Fibroblast of mammary gland (primary cell): Measurements from ENCODE around the gene MXD1.

Experiments used
- DNase-seq: peaks from one replicate; pipeline ENCODE4 v3.0.0-alpha.2; 2010; ENCODE audit warnings: low read depth
- H3K4me3 ChIP-seq: 2 replicates; pipeline ENCODE4 v1.5.1; 2011; ENCODE audit warnings: low read depth, mild to moderate bottlenecking, low read length, moderate library complexity; ENCODE audit not compliant: control insufficient read depth
- TF ChIP-seq, protein P1 (sequence below): conservative IDR thresholded peaks from 2 replicates; pipeline ENCODE4 v1.5.1; 2011; ENCODE audit warnings: low read depth, low read length, inconsistent platforms; ENCODE audit not compliant: control insufficient read depth, insufficient read depth

MXD1 gene

DNA sequence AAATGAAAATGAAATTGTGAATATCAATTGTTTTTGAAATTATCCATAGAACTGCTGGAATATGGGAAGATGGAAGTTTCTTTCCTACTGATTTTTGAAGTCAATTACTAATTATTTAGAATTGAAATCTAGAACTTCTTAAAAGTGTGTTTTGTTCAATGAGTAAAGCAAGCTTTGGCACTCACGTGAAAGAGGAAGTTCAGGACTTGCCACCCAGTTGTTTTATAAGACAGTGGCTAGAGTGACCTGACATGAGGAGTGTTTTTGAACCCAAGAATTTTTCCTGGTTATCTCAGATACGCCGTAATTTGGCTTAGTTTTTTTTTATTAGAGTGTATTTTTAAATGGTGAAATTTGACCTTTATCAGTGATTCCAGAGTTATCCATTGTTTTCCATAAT is 3.5 kb downstream of the MXD1 start:
- TF ChIP-seq, protein P1, sequence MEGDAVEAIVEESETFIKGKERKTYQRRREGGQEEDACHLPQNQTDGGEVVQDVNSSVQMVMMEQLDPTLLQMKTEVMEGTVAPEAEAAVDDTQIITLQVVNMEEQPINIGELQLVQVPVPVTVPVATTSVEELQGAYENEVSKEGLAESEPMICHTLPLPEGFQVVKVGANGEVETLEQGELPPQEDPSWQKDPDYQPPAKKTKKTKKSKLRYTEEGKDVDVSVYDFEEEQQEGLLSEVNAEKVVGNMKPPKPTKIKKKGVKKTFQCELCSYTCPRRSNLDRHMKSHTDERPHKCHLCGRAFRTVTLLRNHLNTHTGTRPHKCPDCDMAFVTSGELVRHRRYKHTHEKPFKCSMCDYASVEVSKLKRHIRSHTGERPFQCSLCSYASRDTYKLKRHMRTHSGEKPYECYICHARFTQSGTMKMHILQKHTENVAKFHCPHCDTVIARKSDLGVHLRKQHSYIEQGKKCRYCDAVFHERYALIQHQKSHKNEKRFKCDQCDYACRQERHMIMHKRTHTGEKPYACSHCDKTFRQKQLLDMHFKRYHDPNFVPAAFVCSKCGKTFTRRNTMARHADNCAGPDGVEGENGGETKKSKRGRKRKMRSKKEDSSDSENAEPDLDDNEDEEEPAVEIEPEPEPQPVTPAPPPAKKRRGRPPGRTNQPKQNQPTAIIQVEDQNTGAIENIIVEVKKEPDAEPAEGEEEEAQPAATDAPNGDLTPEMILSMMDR = no peak
- no peak overlapping the region for H3K4me3 ChIP-seq
- DNase-seq = no peak

DNA sequence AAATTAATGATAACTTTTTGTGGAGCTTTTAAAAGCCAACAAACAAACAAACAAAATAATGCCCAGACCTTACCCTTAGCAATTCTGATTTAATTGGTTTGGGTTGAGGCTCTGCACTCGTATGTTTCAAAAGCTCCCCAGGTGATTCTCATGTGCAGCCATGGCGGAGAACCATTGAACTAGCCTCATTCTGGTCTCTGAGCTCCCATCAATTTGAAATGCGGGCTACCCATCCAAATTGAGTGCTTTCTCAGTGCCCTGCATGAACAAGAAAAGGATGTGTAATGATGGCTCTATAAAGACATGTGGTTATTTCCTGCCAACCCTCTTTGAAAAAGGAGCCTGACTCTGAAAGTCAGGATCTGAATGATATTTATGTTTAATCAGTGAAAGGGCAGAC is 8.2 kb downstream of the MXD1 start:
- no peak for DNase-seq
- TF ChIP-seq, protein P1 = no peak
- H3K4me3 ChIP-seq = no peak overlapping the region

DNA sequence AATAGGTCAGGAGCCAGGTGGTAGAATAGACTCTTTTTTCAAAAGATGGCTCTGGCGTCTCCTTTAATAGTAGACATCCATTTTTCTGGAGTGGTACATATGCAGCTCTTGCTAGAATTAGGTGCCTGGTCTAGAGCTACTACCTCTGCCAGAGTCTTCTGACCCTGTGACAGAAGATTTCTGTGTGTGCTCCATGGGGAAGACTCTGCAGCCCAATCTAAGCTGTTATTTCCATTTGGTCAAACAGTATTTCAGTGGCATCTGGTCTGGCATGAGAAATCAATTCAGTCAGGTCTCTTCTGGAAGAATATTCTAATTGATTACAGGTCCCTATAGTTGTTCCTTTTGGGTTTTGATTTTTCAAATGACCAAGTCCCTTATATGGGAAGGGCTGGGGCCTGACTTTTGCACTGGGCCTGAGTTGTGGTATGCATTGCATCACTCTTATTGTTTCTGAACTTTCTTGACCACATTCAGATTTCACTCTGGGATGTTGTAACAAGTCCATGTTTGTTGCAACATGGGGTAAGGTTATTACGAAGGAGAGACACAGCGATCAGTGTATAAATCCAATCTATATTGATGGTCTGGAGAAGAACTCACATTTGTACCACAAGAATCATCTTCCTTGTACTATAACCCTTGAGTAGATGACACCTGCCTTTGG is 12.1 kb downstream of the MXD1 start:
- TF ChIP-seq, protein P1 = no peak
- peak; percentile 59 for DNase-seq
- no peak overlapping the region for H3K4me3 ChIP-seq

GRCh38 chr2:69931832-69932595 is 17.1 kb downstream of the MXD1 start:
- H3K4me3 ChIP-seq = no peak overlapping the region
- no peak for DNase-seq
- TF ChIP-seq, protein P1 = no peak

DNA sequence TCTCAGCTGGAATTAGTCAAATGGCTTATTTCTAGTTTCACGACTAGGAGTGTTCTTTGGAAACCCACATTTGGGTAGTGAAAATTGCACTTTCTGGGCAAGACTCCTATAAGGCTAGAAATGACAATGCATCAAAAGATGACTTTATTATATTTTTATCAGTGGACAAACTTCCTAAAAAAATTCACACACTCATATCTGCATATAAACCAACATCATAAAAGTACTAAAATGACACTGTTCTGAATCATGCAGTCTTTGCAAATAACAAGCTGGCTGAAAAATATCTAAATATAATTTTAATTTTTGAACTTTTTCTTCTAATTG is 17.6 kb downstream of the MXD1 start:
- TF ChIP-seq, protein P1 = no peak
- no peak for DNase-seq
- no peak overlapping the region for H3K4me3 ChIP-seq

DNA sequence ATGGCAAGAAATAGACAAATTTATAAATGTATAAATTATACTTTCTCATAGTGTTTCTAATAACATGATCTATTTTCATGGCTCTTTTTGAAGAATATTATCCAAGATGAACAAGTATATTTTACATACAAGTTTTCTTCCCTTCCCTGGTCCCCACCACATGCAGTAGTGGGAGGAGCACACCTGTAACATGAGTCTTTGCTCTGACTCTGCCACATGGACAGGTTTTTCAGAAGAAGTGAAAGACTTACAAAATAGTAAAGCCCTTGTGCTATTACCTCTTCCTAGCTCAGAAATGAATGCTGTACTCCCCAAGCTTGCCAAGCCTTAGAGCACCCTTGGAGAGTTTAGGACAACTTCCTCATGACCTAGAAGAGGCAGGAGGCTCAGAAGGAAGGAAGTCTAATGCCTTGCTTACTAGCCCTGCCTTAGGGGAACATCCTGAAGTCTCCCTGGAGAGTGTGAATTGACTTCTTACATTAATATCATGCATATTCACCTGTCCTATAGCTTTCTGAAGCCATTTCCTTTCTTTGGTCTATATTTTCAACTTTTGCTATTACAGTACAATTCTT is 18.4 kb downstream of the MXD1 start:
- TF ChIP-seq, protein P1 = no peak
- no peak for DNase-seq
- H3K4me3 ChIP-seq = no peak overlapping the region
